CD4-positive, alpha-beta T cell treated with Interleukin-21 for 1 hour (primary cell): ENCODE data around the gene YES1.
"Not testable (repeated sequence)": the region's sequence is repeated elsewhere in the genome, so short reads cannot be mapped to it uniquely, and the experiment has no call there.

Source experiments
- DNase-seq: peaks from one replicate; pipeline ENCODE4 v3.0.0-alpha.2; 2020

Gene YES1

GRCh38 chr18:820591-821165 lies 8.6 kb upstream of the YES1 start:
- DNase-seq = no peak

GRCh38 chr18:816869-817268 lies 4.8 kb upstream of the YES1 start:
- DNase-seq = no peak

DNA sequence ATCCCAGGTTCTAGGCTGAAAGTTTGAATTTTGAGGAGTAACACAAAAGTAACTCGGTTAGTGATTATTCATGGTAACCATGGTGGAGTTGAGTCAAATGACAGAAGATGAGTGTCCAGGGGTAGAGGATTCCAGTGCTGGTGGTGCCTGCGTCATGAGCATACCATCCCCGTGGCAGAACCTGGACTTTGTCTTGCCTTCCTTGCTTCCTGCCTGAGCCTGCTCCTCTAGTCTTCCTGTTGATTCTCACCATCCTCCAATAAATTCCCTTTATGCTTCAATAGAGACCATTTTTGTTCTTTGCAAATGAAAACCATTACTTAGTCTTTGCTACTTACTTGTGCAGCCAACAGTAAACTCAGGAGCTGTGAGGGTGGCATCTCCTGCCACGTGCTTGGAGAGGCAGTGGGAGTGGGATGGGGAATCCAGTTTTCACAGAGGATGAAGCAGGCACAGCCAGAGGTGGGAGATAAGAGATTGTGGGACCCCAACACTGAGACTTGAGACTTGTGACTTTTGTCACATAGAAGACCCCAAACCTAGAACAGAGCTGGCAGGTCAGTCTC lies 4.1 kb upstream of the YES1 start:
- no peak for DNase-seq

GRCh38 chr18:815353-815752 lies 3.3 kb upstream of the YES1 start:
- DNase-seq = no peak

DNA sequence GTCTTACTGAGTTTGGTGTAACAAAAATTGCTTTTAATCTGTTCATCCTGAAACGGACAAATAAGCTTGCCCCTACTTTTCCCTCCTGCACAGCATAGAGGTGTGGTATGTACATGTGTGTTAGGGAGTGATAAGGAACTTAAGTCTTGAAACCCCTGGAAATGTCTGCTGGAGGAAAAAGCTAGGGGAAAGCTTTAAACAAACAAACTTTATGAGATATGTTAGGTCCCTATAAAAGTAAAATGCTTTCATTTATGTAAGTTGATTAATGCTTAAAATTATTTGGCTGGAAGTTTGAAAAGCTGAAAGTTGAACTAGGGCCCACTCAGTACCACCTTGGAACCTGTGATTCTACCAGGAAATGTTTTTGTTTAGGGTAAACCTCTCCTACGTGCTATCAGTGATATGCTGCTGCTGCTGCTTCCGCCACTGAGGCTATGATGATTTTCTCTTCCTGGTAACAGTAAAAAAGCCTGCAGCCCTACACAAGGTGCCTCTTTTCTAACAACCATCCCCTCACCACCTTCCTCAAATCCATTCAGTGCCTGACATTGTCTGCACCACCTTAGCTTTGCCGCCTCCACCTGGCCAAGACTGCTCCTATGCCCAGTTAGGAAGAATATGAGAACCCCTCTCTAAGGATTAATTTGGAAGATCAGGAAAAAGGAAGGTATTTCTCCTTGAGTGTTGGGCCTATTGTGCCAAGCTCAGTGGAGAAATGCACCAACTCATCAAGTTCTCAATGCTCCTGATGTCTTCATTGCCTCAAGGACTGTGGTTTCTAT lies 2.5 kb upstream of the YES1 start:
- no peak for DNase-seq

- peak; percentile 76 for DNase-seq
Measured at GRCh38 chr18:813172-814071, 1.4 kb upstream of the YES1 start.

- DNase-seq = peak; percentile 79
Measured at GRCh38 chr18:812376-813171, 532 bp upstream of the YES1 start.

GRCh38 chr18:811182-811891 lies 705 bp downstream of the YES1 start:
- peak; percentile 10 for DNase-seq

DNA sequence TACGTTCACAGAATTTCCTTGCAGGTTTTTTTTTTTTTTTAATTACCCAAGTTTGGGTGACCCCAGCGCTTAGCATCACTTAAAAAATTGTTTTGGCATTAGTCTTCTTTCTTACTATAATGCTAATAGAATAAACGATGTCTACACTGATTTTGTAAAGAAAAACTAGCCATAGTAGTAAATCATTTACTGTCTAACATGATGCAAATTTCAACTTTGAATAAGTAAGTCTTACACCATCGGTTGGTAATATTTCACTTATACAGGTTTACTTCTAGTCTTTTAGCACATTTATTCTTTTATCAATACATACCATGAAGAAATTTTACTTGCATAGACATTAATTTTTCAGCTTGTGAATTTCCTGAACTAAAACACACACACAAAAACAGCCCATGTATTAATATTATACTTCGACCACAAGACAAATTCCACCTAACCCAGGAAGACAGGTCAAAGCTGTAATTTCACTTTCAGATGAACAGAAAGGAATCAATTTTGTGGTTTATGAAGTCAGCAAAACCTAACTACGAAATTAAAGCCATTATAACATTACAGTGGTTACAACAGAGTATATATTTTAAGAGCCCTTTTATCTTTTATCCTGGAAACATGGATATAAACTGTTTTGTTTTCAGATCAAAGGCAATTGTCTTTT lies 1.9 kb downstream of the YES1 start:
- DNase-seq = peak; percentile 37

DNA sequence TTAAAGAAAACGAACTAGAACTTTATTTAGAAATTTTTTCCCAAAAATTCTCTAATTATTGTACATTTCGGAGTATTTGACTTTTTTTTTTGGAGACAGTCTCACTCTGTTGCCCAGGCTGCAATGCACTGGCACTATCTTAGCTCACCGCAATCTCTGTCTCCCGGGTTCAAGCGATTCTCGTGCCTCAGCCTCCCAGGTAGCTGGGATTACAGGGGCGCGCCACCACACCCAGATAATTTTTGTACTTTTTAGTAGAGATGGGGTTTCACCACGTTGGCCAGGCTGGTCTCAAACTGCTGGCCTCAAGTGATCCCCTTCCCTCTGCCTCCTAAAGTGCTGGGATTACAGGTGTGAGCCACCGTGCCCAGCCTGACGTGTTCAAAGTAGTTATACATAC lies 2.8 kb downstream of the YES1 start:
- DNase-seq = not testable (repeated sequence)

DNA sequence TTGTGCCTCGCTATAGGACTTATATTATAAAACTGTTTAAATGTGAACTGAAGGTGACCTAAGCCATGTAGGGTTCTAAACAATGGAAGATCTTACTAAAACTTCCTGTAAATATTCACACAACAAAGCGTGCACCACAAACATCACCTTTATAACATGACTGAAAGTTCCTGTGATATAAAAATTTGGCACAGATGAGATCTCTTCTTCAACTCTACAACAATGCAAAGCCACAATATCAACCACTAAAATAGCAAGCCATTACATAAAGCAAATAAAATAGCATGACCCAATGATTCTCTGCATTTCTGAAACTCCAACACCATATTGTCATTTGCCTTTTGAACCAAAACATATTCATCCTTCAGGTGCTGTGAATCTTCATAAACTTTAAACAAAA lies 3.5 kb downstream of the YES1 start:
- peak; percentile 23 for DNase-seq

DNA sequence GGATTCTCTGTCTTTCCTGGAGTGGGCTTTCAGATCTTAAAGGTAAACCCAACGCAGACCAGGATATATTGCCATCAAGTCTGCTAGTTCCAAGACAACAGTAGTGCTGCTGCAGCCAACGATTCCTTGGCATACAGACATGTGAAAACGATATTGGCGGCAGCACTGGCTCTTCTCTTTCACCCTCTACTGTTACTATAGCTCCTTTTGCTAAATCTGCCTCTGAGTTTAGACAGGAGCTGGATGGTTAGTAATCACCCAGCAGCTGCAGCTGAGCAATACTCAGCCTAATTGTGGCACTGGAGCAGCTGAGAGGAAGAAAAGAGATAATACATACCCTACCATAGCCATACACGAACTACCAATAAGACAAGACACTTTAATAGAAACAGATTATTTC lies 4.0 kb downstream of the YES1 start:
- no peak for DNase-seq

GRCh38 chr18:805755-806110 lies 6.3 kb downstream of the YES1 start:
- DNase-seq = no peak

DNA sequence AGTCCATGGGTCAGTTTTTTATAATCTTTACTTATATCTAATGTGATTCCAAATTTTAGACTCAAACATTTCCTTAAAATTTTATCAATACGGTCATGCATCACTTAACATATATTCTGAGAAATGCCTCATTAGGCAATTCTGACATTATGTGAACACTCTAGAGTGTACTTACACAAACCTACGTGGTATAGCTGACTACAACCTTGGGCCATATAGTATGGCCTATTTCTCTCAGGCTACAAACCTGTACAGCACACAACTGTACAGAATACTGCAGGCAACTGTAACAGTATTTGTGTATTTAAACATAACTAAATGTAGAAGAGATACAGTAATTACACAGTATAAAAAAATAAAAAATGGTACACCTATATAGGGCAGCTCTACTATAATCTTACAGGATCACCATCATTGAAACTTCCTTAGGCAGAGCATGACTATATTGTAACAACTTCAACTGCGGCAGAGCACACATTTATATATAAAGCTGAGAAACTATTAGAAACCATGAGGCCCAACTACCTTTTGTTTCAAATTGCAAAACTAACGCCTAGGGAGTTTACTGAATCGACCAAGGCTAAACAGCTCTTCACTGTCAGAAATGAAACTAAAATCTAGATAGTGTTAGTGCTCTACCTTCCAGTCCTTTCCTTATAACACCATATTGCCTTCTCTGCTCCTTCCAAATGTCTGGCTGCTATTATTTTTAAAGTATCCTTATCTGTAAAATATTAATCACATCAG lies 6.9 kb downstream of the YES1 start:
- no peak for DNase-seq

DNA sequence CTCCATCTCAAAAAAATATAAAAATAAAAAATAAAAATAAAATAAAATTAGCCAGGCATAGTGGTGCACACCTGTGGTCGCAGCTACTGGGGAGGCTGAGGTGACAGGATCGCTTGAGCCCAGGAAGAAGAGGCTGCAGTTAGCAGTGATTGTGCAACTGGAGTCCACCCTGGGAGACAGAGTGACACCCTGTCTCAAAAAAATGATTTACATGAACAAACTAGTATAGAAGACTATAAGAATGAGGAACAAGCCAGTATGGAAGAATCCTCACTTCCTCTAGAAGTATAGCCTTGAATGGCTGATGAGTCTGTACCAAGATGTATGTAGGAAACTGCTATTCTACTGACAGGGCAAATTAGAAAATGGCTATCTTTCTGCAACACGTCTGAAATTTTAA lies 10.9 kb downstream of the YES1 start:
- no peak for DNase-seq

- DNase-seq = no peak
Measured at GRCh38 chr18:799943-800342, 12.1 kb downstream of the YES1 start.

- DNase-seq = not testable (repeated sequence)
Measured at GRCh38 chr18:795383-795782, 16.7 kb downstream of the YES1 start.

- no peak for DNase-seq
Measured at GRCh38 chr18:789397-789796, 22.6 kb downstream of the YES1 start.

GRCh38 chr18:785242-785641 lies 26.8 kb downstream of the YES1 start:
- DNase-seq = no peak

DNA sequence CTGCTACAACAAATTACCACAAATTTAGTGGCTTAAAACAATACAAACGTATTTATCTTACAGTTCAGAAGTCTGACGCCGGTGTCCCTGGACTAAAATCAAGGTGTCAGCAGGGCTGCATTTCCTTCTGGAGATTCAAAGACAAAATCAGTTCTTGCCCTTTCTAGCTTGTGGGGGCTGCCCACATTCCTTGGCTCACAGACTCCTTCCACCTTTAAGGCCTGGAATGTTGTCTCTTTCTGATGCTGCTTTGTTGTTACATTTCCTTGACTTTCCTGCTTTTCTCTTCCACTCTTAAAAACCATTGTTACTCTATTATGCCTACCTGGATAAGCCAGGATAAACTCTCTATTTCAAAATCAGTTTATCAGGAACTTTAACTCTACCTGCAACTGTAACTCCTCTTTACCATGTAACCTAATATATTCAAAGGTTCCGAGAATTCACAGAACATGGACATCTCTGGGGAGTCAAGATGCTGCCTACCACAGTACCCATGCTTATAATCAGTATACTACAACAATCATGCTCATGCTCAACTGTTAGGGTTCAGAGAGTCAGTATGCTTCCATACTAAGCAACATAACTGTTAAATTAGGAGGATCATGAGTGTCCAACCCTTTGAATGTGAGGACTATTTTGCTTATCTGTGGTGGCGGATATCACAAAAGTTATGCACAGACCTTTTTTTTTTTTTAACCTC lies 27.4 kb downstream of the YES1 start:
- DNase-seq = no peak
